Vagina (tissue), 2 donors: Measurements from ENCODE around the gene TUT7.

ENCODE experiments used
- CTCF ChIP-seq, 3 experiments: fragments of 450-650 bp in 2 of 3; fragments of 200-600 bp in 1 of 3; sonication (generic) in 1 of 3; IDR thresholded peaks; one replicate each; pipeline ENCODE4 v1.5.1; 2017 to 2019; ENCODE audit warnings: antibody characterized with exemption in 3 of 3, mild to moderate bottlenecking in 2 of 3, moderate library complexity in 2 of 3
- POLR2A ChIP-seq, 2 donors: fragments of 450-650 bp; IDR thresholded peaks; one replicate each; pipeline ENCODE4 v1.6.1; 2017; ENCODE audit warnings: antibody characterized with exemption in 2 of 2, mild to moderate bottlenecking in 2 of 2, moderate library complexity in 2 of 2
- POLR2AphosphoS5 ChIP-seq, 2 donors: sonication (generic); formaldehyde crosslinking; IDR thresholded peaks; one replicate each; pipeline ENCODE4 v1.9.0; 2017; ENCODE audit warnings: antibody characterized with exemption in 2 of 2, mild to moderate bottlenecking in 2 of 2, low read depth in 1 of 2; ENCODE audit not compliant: insufficient read depth in 1 of 2

GRCh38 chr9:86347991-86348390 is 6.2 kb downstream of the TUT7 start:
- no peak for TF ChIP-seq CTCF (IDR thresholded peaks at IDR 0.05)
- no peak for TF ChIP-seq POLR2A (IDR thresholded peaks at IDR 0.05)
- no peak for TF ChIP-seq POLR2AphosphoS5 (IDR thresholded peaks at IDR 0.05; ENCODE audit: insufficient read depth in 1 of 2, low read depth in 1 of 2)
